ENCODE data around the gene NTNG1.

NTNG1 gene

DNA sequence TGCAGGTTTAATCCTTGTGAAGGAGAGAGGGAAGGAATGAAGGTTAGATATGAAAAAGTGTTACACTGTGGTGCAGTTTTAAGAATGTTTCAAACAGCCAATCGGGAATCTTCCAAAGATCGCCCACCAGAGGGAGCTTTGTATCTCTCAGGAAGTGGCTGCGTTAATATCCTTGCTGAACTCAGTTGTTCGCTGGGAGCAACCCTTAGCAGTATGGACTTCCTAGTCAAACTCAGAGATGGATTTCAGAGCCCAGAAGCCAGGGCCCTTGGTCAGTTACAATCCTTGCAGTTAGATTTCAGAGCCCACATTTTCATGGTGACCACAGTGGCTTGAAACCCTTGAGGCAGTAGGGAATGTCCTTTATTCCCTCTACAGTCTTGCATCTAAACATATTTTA is 136.2 kb downstream of the NTNG1 start:
- no peaks in the 10 kb centered on the region for H3K36me3 ChIP-seq (ENCODE audit: insufficient read depth)
- no peak overlapping the region for H3K4me3 ChIP-seq (IDR thresholded peaks at IDR 0.05; ENCODE audit: insufficient read depth, low read depth, low read length)
- H3K9ac ChIP-seq, result no peak overlapping the region
- H3K4me2 ChIP-seq, result no peak overlapping the region
- peak; percentile 47 for TF ChIP-seq CTCF (conservative IDR thresholded peaks at IDR 0.05; ENCODE audit: low read depth, low read length)
- no peaks in the 10 kb centered on the region for H3K27me3 ChIP-seq (ENCODE audit: insufficient read depth, low read depth)
- H3K4me1 ChIP-seq (ENCODE audit: low read depth, poor library complexity, severe bottlenecking), result no peaks in the 10 kb centered on the region
- no peak overlapping the region for H2AFZ ChIP-seq (ENCODE audit: low read depth)
- no peaks in the 10 kb centered on the region for H4K20me1 ChIP-seq (ENCODE audit: insufficient read depth)
- H3K79me2 ChIP-seq (ENCODE audit: insufficient read depth, low read depth), result no peaks in the 10 kb centered on the region
- H3K27ac ChIP-seq, result no peak overlapping the region

- Histone ChIP-seq H4K20me1 (ENCODE audit: insufficient read depth) (no peaks in the 10 kb centered on the region), H3K4me2 (no peak overlapping the region), H3K4me1 (ENCODE audit: low read depth, poor library complexity, severe bottlenecking) (no peaks in the 10 kb centered on the region), H3K27ac (no peak overlapping the region), H3K79me2 (ENCODE audit: insufficient read depth, low read depth) (no peaks in the 10 kb centered on the region), H3K9ac (no peak overlapping the region), H3K27me3 (ENCODE audit: insufficient read depth, low read depth) (no peaks in the 10 kb centered on the region), H3K4me3 (IDR thresholded peaks at IDR 0.05; ENCODE audit: insufficient read depth, low read depth, low read length) (no peak overlapping the region), H3K36me3 (ENCODE audit: insufficient read depth) (no peaks in the 10 kb centered on the region), H2AFZ (ENCODE audit: low read depth) (no peak overlapping the region)
- TF ChIP-seq CTCF (conservative IDR thresholded peaks at IDR 0.05; ENCODE audit: low read depth, low read length), result no peak
Observed at GRCh38 chr1:107286125-107286524, 145.3 kb downstream of the NTNG1 start.

GRCh38 chr1:107291987-107292386 is 151.1 kb downstream of the NTNG1 start:
- Histone ChIP-seq H4K20me1 (ENCODE audit: insufficient read depth) (no peaks in the 10 kb centered on the region), H2AFZ (ENCODE audit: low read depth) (no peak overlapping the region), H3K36me3 (ENCODE audit: insufficient read depth) (no peaks in the 10 kb centered on the region), H3K27me3 (ENCODE audit: insufficient read depth, low read depth) (no peaks in the 10 kb centered on the region), H3K4me2 (no peak overlapping the region), H3K4me1 (ENCODE audit: low read depth, poor library complexity, severe bottlenecking) (no peaks in the 10 kb centered on the region), H3K9ac (no peak overlapping the region), H3K4me3 (IDR thresholded peaks at IDR 0.05; ENCODE audit: insufficient read depth, low read depth, low read length) (no peak overlapping the region), H3K79me2 (ENCODE audit: insufficient read depth, low read depth) (no peaks in the 10 kb centered on the region), H3K27ac (no peak overlapping the region)
- TF ChIP-seq CTCF (conservative IDR thresholded peaks at IDR 0.05; ENCODE audit: low read depth, low read length), result no peak

GRCh38 chr1:107293901-107294613 is 153.2 kb downstream of the NTNG1 start:
- no peak overlapping the region for H3K4me2 ChIP-seq
- no peak overlapping the region for H3K9ac ChIP-seq
- no peak overlapping the region for H3K4me3 ChIP-seq (IDR thresholded peaks at IDR 0.05; ENCODE audit: insufficient read depth, low read depth, low read length)
- TF ChIP-seq CTCF (conservative IDR thresholded peaks at IDR 0.05; ENCODE audit: low read depth, low read length), result no peak
- H3K36me3 ChIP-seq (ENCODE audit: insufficient read depth), result no peaks in the 10 kb centered on the region
- no peaks in the 10 kb centered on the region for H3K79me2 ChIP-seq (ENCODE audit: insufficient read depth, low read depth)
- H4K20me1 ChIP-seq (ENCODE audit: insufficient read depth), result no peaks in the 10 kb centered on the region
- H3K4me1 ChIP-seq (ENCODE audit: low read depth, poor library complexity, severe bottlenecking), result no peaks in the 10 kb centered on the region
- H3K27ac ChIP-seq, result no peak overlapping the region
- H2AFZ ChIP-seq (ENCODE audit: low read depth), result no peak overlapping the region
- no peaks in the 10 kb centered on the region for H3K27me3 ChIP-seq (ENCODE audit: insufficient read depth, low read depth)
